Esophagus muscularis mucosa (tissue), 3 donors: ENCODE data around the gene LRP2.

Experiments
- CTCF ChIP-seq, 3 experiments: fragments of 200-600 bp in 2 of 3; fragments of 450-650 bp in 1 of 3; sonication (generic) in 2 of 3; IDR thresholded peaks; one replicate each; pipeline ENCODE4 v1.5.1; 2017 to 2019; ENCODE audit warnings: antibody characterized with exemption in 3 of 3, mild to moderate bottlenecking in 2 of 3, moderate library complexity in 1 of 3
- POLR2A ChIP-seq: fragments of 450-650 bp; IDR thresholded peaks from one replicate; pipeline ENCODE4 v1.6.1; 2017; ENCODE audit warnings: antibody characterized with exemption, moderate library complexity, mild to moderate bottlenecking, low read depth
- POLR2AphosphoS5 ChIP-seq, 2 donors: sonication (generic); formaldehyde crosslinking; IDR thresholded peaks; one replicate each; pipeline ENCODE4 v1.6.1; 2017; ENCODE audit warnings: antibody characterized with exemption in 2 of 2

- TF ChIP-seq CTCF (IDR thresholded peaks at IDR 0.05) (no peak), POLR2A (no peak), POLR2AphosphoS5 (IDR thresholded peaks at IDR 0.05) (no peak)
Observed at GRCh38 chr2:169110916-169111315, 251.4 kb downstream of the LRP2 start.
